LNCaP clone FGC (cell line): Measurements from ENCODE around the gene ATG14.
"Not testable (repeated sequence)": the region's sequence is repeated elsewhere in the genome, so short reads cannot be mapped to it uniquely, and the experiment has no call there.

Experiments
- DNase-seq: peaks from one replicate; pipeline ENCODE4 v3.0.0-alpha.2; 2011; ENCODE audit warnings: low read depth
- H3K4me3 ChIP-seq: 2 replicates; pipeline ENCODE4 v1.5.1; 2011; ENCODE audit warnings: mild to moderate bottlenecking, low read depth, low read length, control low read depth
- TF ChIP-seq, protein P1 (sequence below): IDR thresholded peaks from 2 replicates; pipeline ENCODE4 v1.5.1; 2012; ENCODE audit warnings: mild to moderate bottlenecking; ENCODE audit not compliant: control insufficient read depth, insufficient read depth; ENCODE audit errors: extremely low read depth

The ATG14 gene, protein sequence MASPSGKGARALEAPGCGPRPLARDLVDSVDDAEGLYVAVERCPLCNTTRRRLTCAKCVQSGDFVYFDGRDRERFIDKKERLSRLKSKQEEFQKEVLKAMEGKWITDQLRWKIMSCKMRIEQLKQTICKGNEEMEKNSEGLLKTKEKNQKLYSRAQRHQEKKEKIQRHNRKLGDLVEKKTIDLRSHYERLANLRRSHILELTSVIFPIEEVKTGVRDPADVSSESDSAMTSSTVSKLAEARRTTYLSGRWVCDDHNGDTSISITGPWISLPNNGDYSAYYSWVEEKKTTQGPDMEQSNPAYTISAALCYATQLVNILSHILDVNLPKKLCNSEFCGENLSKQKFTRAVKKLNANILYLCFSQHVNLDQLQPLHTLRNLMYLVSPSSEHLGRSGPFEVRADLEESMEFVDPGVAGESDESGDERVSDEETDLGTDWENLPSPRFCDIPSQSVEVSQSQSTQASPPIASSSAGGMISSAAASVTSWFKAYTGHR

GRCh38 chr14:55411426-55412389 lies at the start of gene ATG14:
ATG14 (minus strand) TSS chr14:55411830; CDS start chr14:55411822, 8 bp downstream.
- TF ChIP-seq, protein P1, sequence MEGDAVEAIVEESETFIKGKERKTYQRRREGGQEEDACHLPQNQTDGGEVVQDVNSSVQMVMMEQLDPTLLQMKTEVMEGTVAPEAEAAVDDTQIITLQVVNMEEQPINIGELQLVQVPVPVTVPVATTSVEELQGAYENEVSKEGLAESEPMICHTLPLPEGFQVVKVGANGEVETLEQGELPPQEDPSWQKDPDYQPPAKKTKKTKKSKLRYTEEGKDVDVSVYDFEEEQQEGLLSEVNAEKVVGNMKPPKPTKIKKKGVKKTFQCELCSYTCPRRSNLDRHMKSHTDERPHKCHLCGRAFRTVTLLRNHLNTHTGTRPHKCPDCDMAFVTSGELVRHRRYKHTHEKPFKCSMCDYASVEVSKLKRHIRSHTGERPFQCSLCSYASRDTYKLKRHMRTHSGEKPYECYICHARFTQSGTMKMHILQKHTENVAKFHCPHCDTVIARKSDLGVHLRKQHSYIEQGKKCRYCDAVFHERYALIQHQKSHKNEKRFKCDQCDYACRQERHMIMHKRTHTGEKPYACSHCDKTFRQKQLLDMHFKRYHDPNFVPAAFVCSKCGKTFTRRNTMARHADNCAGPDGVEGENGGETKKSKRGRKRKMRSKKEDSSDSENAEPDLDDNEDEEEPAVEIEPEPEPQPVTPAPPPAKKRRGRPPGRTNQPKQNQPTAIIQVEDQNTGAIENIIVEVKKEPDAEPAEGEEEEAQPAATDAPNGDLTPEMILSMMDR = no peak
- peak; percentile 57 for DNase-seq
- peak within 1 kb of the TSS; percentile 86 for H3K4me3 ChIP-seq

GRCh38 chr14:55458800-55459515 lies 47.3 kb upstream of the ATG14 start:
- TF ChIP-seq, protein P1 = no peak
- H3K4me3 ChIP-seq = no peak overlapping the region
- no peak for DNase-seq

DNA sequence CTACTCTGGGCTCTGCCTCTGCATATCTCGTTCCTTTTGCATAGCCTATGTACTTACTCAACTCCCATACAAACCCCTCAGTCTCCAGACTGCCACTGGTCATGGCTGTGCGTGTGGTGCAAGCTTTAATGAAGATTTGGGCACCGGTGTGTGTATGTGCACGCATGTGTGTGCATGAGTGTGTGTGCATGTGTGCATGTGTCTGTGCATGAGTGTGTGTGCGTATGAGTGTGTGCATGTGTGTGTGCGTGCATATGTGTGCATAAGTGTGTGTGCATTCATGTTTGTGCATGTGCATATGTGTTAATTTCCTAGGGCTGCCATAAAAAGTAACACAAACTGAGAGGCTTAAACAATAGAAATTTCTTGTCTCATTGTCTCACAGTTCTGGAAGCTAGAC lies 45.9 kb upstream of the ATG14 start:
- H3K4me3 ChIP-seq = no peak overlapping the region
- no peak for DNase-seq
- TF ChIP-seq, protein P1 = no peak

- not testable (repeated sequence) for H3K4me3 ChIP-seq, DNase-seq
Measured at GRCh38 chr14:55456411-55456810, 44.8 kb upstream of the ATG14 start.

DNA sequence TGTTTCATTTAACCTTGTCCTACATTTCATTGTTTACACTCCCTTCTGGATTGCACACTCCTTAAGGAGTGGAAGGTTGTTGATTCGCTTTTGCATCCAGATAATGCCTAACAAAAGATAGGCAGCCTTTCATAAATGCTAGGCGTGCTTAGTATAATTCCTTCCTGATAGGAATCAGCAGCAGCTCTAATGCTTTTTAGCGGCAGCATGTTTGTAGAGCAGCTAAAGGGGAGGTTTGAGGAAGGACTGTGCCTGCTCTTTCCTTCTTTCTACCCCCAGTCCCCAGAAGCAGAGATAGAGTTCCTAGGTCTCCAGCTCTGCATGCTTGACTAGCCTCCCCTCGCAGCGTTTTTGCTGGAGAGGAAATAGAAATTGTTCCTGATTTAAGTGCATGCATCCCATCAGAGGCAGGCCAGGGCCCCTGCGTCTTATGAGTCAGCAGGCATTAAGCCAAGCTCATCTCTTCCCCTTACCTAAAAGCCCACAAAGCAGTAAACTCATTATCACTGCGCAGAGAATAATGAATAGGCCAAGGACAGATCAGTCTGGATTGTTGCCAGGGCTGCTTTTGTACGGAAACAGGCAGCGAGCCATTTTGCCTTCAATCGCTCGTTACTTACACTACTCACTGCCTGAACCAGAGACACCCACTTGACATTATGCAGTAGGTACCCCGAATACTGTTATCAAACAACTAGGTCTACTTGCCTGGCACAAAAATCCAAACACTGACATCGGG lies 42.8 kb upstream of the ATG14 start:
- H3K4me3 ChIP-seq = no peak overlapping the region
- TF ChIP-seq, protein P1 = no peak
- DNase-seq = no peak

DNA sequence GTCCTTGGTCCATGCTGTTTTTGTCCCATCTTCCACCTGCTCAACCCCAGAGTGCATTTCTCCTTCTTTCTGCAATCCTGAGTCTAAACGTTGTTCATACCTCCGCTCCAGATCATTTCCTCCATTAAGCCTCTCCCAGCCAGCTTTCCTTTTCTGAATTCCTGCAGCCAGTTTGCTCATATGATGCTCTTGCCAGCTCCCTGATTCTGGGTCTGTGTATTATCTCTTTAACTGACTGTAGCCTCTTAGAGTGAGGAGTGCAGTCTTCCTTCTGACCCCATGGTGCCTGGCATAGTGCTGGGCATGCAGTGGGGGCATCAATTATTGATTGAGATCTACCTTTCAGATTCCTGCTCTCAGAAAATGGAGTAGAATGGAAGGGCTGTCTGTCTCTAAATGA lies 40.3 kb upstream of the ATG14 start:
- no peak overlapping the region for H3K4me3 ChIP-seq
- TF ChIP-seq, protein P1 = no peak
- DNase-seq = no peak
